Erythroblast (primary cell): ENCODE data around the gene PNMT.

ENCODE experiments used
- DNase-seq, 2 experiments: peaks; one replicate each; lab custom pipeline; 2025; lab: John Stamatoyannopoulos, UW
- GATA1 ChIP-seq: IDR thresholded peaks from 2 replicates; pipeline ENCODE4 v1.6.1; 2011; ENCODE audit warnings: low read depth, mild to moderate bottlenecking, control low read depth, low read length, moderate library complexity
- POLR2A ChIP-seq: IDR thresholded peaks from 2 replicates; pipeline ENCODE4 v1.6.1; 2011; ENCODE audit warnings: mild to moderate bottlenecking, low read length

Gene PNMT

GRCh38 chr17:39653662-39654331 lies 14.5 kb upstream of the PNMT start:
- TF ChIP-seq GATA1: no peak
- no peak for TF ChIP-seq POLR2A
- peak; percentile 79 to 86 for DNase-seq

DNA sequence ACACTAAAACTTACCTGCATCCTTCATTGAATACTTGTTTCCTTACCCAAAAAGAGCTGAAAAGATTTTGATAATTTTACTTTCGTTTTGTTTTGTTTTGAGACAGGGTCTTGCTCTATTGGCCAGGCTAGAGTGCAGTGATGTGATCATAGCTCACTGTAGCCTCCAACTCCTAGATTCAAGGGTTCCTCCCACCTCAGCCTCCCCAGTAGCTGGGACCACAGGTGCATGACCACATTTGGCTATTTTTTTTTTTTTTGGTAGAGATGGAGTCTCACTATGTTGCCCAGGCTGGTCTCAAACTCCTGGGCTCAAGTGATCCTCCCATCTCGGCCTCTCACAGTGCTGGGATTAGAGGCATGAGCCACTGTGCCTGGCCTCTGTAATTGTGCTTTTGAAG lies 13.1 kb upstream of the PNMT start:
- DNase-seq: no peak
- TF ChIP-seq GATA1 (no peak), POLR2A (no peak)

DNA sequence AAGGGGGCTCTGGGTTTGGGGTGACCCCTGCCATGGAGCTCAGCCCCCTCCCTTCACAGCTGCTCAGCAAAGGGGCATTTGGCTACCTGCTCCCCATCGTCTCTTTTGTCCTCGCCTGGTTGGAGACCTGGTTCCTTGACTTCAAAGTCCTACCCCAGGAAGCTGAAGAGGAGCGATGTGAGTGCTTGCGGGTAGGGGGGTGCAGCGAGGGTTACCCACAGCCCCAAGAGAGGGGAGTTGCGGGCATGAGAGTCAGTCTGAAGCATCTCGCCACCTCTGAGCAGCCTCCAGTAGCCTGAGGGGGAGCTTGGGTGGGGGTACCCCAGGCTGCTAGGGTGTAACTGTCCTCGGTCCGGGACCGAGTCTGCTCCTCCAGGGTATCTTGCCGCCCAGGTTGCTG lies 9.9 kb upstream of the PNMT start:
- DNase-seq: no peak
- TF ChIP-seq POLR2A (no peak), GATA1 (no peak)

- no peak for DNase-seq
- TF ChIP-seq POLR2A (no peak), GATA1 (no peak)
Observed at GRCh38 chr17:39658760-39659159, 9.5 kb upstream of the PNMT start.

- no peak for DNase-seq
- TF ChIP-seq POLR2A (no peak), GATA1 (no peak)
Observed at GRCh38 chr17:39659279-39660010, 8.8 kb upstream of the PNMT start.

DNA sequence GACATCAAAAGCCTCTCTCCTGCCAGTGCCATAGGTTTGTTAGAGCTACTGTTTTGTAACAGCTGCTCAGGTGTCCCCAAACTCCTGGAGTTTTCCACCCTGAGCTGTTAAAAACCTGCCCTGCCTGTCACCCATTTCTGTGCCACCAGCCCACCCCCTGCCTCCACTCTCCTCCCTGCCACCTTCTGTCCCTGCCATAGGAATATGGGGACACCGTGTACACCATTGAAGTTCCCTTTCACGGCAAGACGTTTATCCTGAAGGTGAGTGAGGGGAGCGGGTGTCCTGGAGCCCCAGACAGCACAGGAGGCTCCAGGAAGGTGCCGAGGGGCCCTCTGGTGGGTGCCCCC lies 8.3 kb upstream of the PNMT start:
- no peak for TF ChIP-seq POLR2A
- no peak for TF ChIP-seq GATA1
- DNase-seq: no peak

GRCh38 chr17:39660397-39661385 lies 7.6 kb upstream of the PNMT start:
- DNase-seq: no peak
- TF ChIP-seq POLR2A: no peak
- TF ChIP-seq GATA1: no peak

GRCh38 chr17:39661744-39662541 lies 6.3 kb upstream of the PNMT start:
- TF ChIP-seq POLR2A (no peak), GATA1 (no peak)
- DNase-seq: no peak

GRCh38 chr17:39662551-39663339 lies 5.5 kb upstream of the PNMT start:
- TF ChIP-seq GATA1 (no peak), POLR2A (no peak)
- DNase-seq: peak in 1 of 2 experiments; percentile 19

GRCh38 chr17:39663340-39663687 lies 4.9 kb upstream of the PNMT start:
- TF ChIP-seq GATA1 (no peak), POLR2A (no peak)
- DNase-seq: no peak

DNA sequence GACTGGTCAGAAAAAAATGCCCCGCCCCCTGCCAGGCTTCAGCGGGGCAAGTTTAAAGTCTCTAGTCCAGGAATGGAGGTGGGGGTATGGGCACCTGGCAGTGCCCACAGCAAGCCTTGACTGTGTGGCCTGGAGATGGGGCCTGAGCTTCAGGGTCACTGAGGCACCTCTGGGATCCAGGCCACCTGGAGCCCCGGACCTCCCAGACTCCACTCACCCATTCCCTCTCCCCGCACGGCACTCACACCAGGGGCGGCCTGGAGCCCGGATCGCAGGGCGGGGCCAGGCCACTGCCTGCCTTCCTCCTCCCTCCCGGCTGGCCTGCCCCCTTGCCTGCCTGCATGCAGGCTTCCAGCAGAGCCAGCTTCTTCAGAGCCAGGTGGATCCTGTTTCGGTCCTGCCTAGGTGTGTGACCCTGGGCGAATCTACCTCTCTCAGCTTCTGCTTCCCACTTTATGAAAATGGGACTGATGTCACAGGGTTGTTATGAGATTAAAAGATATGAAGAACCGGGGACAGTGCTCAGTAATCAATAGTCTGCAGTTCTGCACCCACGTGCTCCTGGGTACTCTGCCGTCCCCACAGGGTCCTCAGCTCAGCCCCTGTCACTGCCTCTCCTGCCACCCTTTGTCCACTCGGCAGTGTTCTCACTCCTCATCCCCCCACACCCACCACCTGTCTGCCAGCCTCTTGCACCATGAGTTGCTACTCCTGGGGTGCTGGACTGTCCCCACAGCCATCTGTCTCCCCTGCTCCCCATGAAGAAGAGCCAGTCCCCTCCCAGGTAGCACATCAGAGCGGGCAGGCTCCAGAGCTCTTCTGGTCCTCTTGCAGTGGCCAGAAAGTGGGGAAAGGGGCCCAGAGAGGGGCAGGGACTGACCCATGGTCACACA lies 4.3 kb upstream of the PNMT start:
- no peak for TF ChIP-seq POLR2A
- no peak for TF ChIP-seq GATA1

More for the DNA sequence above, 4.3 kb upstream of the PNMT start:
- peak; percentile 51 to 53 for DNase-seq
